C4-2B (cell line): ENCODE results near the gene ZNF692.
A peak's percentile ranks its signal among the peaks of the same experiment; 100 is the strongest.

Source experiments
- H3K27ac ChIP-seq: fragments of 450-650 bp; 2 replicates; pipeline ENCODE4 v1.5.1; 2017
- CTCF ChIP-seq: fragments of 450-650 bp; conservative IDR thresholded peaks from 2 replicates; pipeline ENCODE4 v1.5.1; 2017; ENCODE audit warnings: mild to moderate bottlenecking
- ZFX ChIP-seq: fragments of 450-650 bp; IDR thresholded peaks from 2 replicates; pipeline ENCODE4 v1.6.1; 2017

Gene ZNF692

GRCh38 chr1:248858096-248858890 is 592 bp downstream of the ZNF692 start:
- TF ChIP-seq ZFX: peak; percentile 63
- TF ChIP-seq CTCF: peak; percentile 75
- peak overlapping the region; percentile 99 for H3K27ac ChIP-seq

GRCh38 chr1:248857749-248858095 is 1.2 kb downstream of the ZNF692 start:
- TF ChIP-seq CTCF: no peak
- no peak for TF ChIP-seq ZFX
- peak overlapping the region; percentile 99 for H3K27ac ChIP-seq

GRCh38 chr1:248857201-248857600 is 1.7 kb downstream of the ZNF692 start:
- TF ChIP-seq ZFX (no peak), CTCF (no peak)
- H3K27ac ChIP-seq: peak overlapping the region; percentile 99

GRCh38 chr1:248856176-248856575 is 2.7 kb downstream of the ZNF692 start:
- no peak overlapping the region for H3K27ac ChIP-seq
- TF ChIP-seq ZFX: no peak
- TF ChIP-seq CTCF: no peak

GRCh38 chr1:248855580-248855979 is 3.3 kb downstream of the ZNF692 start:
- TF ChIP-seq CTCF (no peak), ZFX (no peak)
- no peak overlapping the region for H3K27ac ChIP-seq

GRCh38 chr1:248853663-248854375 is 5.1 kb downstream of the ZNF692 start:
- TF ChIP-seq CTCF (no peak), ZFX (no peak)
- H3K27ac ChIP-seq: no peak overlapping the region
